PC-3 (cell line): ENCODE data around the gene ZBTB7B. TPM values are rescaled to one million over a fixed set of nuclear protein-coding genes. Genes with fewer than 3 reads are reported as not detected.
A peak's percentile ranks its signal among the peaks of the same experiment; 100 is the strongest.

Experiments used
- ATAC-seq: fragments of 200-7000 bp; cut with Tn5 transposase; 2 replicates; pipeline ENCODE4 v1.9.1; 2020; ENCODE audit warnings: mild to moderate bottlenecking, moderate library complexity
- BruUV-seq: library from RNA; stranded (reverse); fragments of 400-500 nt; replicated peaks from 2 replicates; lab custom pipeline; 2021; lab: Mats Ljungman, UMichigan
- CTCF ChIA-PET: fragments of 300-600 bp; sonication (Branson Sonifier 250); formaldehyde crosslinking; loops from one replicate; lab custom pipeline; 2022; ENCODE audit warnings: antibody characterized with exemption; lab: Charles Lee
- POLR2A ChIA-PET: fragments of 300-600 bp; sonication (Branson Sonifier 250); formaldehyde crosslinking; loops from one replicate; lab custom pipeline; 2022; ENCODE audit warnings: antibody characterized with exemption; ENCODE audit not compliant: unreplicated experiment; lab: Charles Lee
- DNase-seq: peaks from one replicate; pipeline ENCODE4 v3.0.0-alpha.2; 2015
- H2AFZ ChIP-seq: fragments of 300-600 bp; sonication (generic); 2 replicates; pipeline ENCODE4 v1.6.0; 2016; ENCODE audit warnings: antibody characterized with exemption, low read length
- H3F3A ChIP-seq: fragments of 300-600 bp; sonication (generic); one replicate; pipeline ENCODE4 v1.6.0; 2017; ENCODE audit warnings: antibody characterized with exemption, low read length, control low read depth, mild to moderate bottlenecking; ENCODE audit not compliant: unreplicated experiment
- H3K27ac ChIP-seq: fragments of 300-600 bp; sonication (generic); 2 replicates; pipeline ENCODE4 v1.5.1; 2016; ENCODE audit warnings: mild to moderate bottlenecking, low read length
- H3K27me3 ChIP-seq: fragments of 300-600 bp; sonication (generic); 2 replicates; pipeline ENCODE4 v1.6.1; 2016; ENCODE audit warnings: low read length, mixed read lengths
- H3K36me3 ChIP-seq: fragments of 300-600 bp; sonication (generic); 2 replicates; pipeline ENCODE4 v1.6.1; 2016; ENCODE audit warnings: low read depth, mixed run types, low read length, mixed read lengths
- H3K4me1 ChIP-seq: fragments of 300-600 bp; sonication (generic); 2 replicates; pipeline ENCODE4 v1.5.1; 2016; ENCODE audit warnings: low read length; ENCODE audit not compliant: insufficient read depth
- H3K4me2 ChIP-seq: fragments of 300-600 bp; sonication (generic); 2 replicates; pipeline ENCODE4 v1.6.0; 2016; ENCODE audit warnings: low read length
- H3K4me3 ChIP-seq: fragments of 300-600 bp; sonication (generic); 2 replicates; pipeline ENCODE4 v1.5.1; 2016; ENCODE audit warnings: mild to moderate bottlenecking, low read length, mixed read lengths
- H3K79me2 ChIP-seq: fragments of 300-600 bp; sonication (generic); 2 replicates; pipeline ENCODE4 v1.6.1; 2017; ENCODE audit warnings: low read length, mixed read lengths
- H3K9ac ChIP-seq: fragments of 300-600 bp; sonication (generic); 2 replicates; pipeline ENCODE4 v1.6.0; 2016; ENCODE audit warnings: mild to moderate bottlenecking, low read length
- H3K9me2 ChIP-seq: fragments of 300-600 bp; sonication (generic); replicated peaks from 2 replicates; pipeline ENCODE4 v1.6.1; 2016; ENCODE audit warnings: mixed run types, low read length, mixed read lengths
- H3K9me3 ChIP-seq: fragments of 300-600 bp; sonication (generic); 2 replicates; pipeline ENCODE4 v1.6.1; 2016; ENCODE audit warnings: low read length, mixed read lengths
- H4K20me1 ChIP-seq: fragments of 300-600 bp; sonication (generic); 2 replicates; pipeline ENCODE4 v1.6.1; 2016; ENCODE audit warnings: low read length, mixed read lengths
- CTCF ChIP-seq: fragments of 300-600 bp; sonication (generic); conservative IDR thresholded peaks from 2 replicates; pipeline ENCODE4 v1.5.1; 2017; ENCODE audit warnings: antibody characterized with exemption, low read depth, mild to moderate bottlenecking, low read length
- EZH2 ChIP-seq: fragments of 300-600 bp; sonication (generic); IDR thresholded peaks from one replicate; pipeline ENCODE4 v1.6.1; 2017; ENCODE audit warnings: antibody characterized with exemption, mild to moderate bottlenecking, low read length; ENCODE audit not compliant: unreplicated experiment
- EZH2phosphoT487 ChIP-seq: fragments of 300-600 bp; sonication (generic); IDR thresholded peaks from 2 replicates; pipeline ENCODE4 v1.6.1; 2018; ENCODE audit warnings: mild to moderate bottlenecking, antibody characterized with exemption, low read length, borderline replicate concordance
- intact Hi-C: fragments of 100-400 bp; cut with micrococcal nuclease; formaldehyde crosslinking; loops from 2 replicates; pipeline ENCODE4 v1.9.0; 2023
- total RNA-seq: library from RNA; depleted of rRNA; stranded (reverse); fragments of >200 nt; gene quantifications from 2 replicates; pipeline ENCODE4 v1.2.3, GENCODE V29; 2014

ZBTB7B gene
- total RNA-seq, 1 experiment from 2014 or later, result 39.7 TPM

GRCh38 chr1:154972517-154973343, 29.9 kb upstream of the ZBTB7B start:
- DNase-seq (peak; percentile 99), ATAC-seq (peak; percentile 26)
- TF ChIP-seq EZH2 (no peak), CTCF (no peak), EZH2phosphoT487 (no peak)
- Histone ChIP-seq H3F3A (peaks cover 9% of the 10 kb centered on the region), H3K79me2 (peaks cover 64% of the 10 kb centered on the region), H3K9me2 (no peaks in the 10 kb centered on the region), H4K20me1 (peaks cover 13% of the 10 kb centered on the region; the same call in 1 of the 2 replicates), H3K4me1 (peaks cover 55% of the 10 kb centered on the region), H3K9ac (peak overlapping the region; percentile 89), H3K4me2 (peak overlapping the region; percentile 88), H3K27me3 (no peaks in the 10 kb centered on the region), H2AFZ (0 out of 2 replicates have a peak overlapping the region, but pooled peaks have one; percentile 30), H3K4me3 (peak overlapping the region; percentile 80), H3K9me3 (no peaks in the 10 kb centered on the region), H3K27ac (peak overlapping the region; percentile 96), H3K36me3 (peaks cover 10% of the 10 kb centered on the region; the same call in 1 of the 2 replicates)
- ChIA-PET CTCF (interaction anchor here (0.5 to 1.4 kb wide), 3 partner anchors 17 to 79 kb away, joined by 5 to 8 read pairs (median 6); partner anchors contain the start of genes PBXIP1 and ZBTB7B), POLR2A (interaction anchor here (0.5 to 1.3 kb wide), 9 partner anchors 11 to 493 kb away, joined by 3 to 6 read pairs (median 4); partner anchors contain the start of genes ADAM15, EFNA4, PBXIP1 and PYGO2)
- TSS peak; percentile 69 for BruUV-seq
- intact Hi-C loops, result loop anchor here (1.0 to 5.0 kb wide), 6 partner anchors 8 to 165 kb away; partner anchors contain the start of genes EFNA4, PYGO2 and SLC50A1

GRCh38 chr1:154973344-154974101, 29.1 kb upstream of the ZBTB7B start:
- ChIA-PET CTCF (interaction anchor here (0.6 to 1.4 kb wide), 8 partner anchors 18 to 645 kb away, joined by 3 to 9 read pairs (median 5); partner anchors contain the start of genes PBXIP1 and ZBTB7B), POLR2A (interaction anchor here (0.6 to 1.0 kb wide), 14 partner anchors 11 to 1755 kb away, joined by 3 to 26 read pairs (median 4); partner anchors contain the start of genes ADAM15, EFNA4, ISG20L2 and METTL25B)
- peaks cover 72% of the 10 kb centered on the region for H3K79me2 ChIP-seq
- TF ChIP-seq EZH2 (no peak), CTCF (peak; percentile 43; the same call in 1 of the 2 replicates), EZH2phosphoT487 (no peak)
- peaks cover 13% of the 10 kb centered on the region; the same call in 1 of the 2 replicates for H4K20me1 ChIP-seq
- ATAC-seq, result peak; percentile 26
- no peaks in the 10 kb centered on the region for H3K27me3 ChIP-seq
- H3K9me2 ChIP-seq, result no peaks in the 10 kb centered on the region
- intact Hi-C loops, result loop anchor here (1.0 to 5.0 kb wide), 6 partner anchors 12 to 164 kb away; partner anchors contain the start of genes EFNA4, PYGO2 and SLC50A1
- H2AFZ ChIP-seq, result peak overlapping the region; percentile 61
- peak; percentile 99 for DNase-seq
- no peaks in the 10 kb centered on the region for H3K9me3 ChIP-seq
- H3K36me3 ChIP-seq, result peaks cover 13% of the 10 kb centered on the region
- H3K9ac ChIP-seq, result peak overlapping the region; percentile 89
- peaks cover 9% of the 10 kb centered on the region for H3F3A ChIP-seq
- peak overlapping the region; percentile 88 for H3K4me2 ChIP-seq
- peak overlapping the region; percentile 80 for H3K4me3 ChIP-seq
- BruUV-seq, result no TSS peak
- peak overlapping the region; percentile 96 for H3K27ac ChIP-seq
- H3K4me1 ChIP-seq, result peaks cover 55% of the 10 kb centered on the region
